Bone marrow (tissue), 2 donors: ENCODE results near the gene SDSL.
A peak's percentile ranks its signal among the peaks of the same experiment; 100 is the strongest.

ENCODE experiments used
- DNase-seq, 2 donors: peaks; one replicate each; lab custom pipeline; 2025; lab: John Stamatoyannopoulos, UW

The SDSL gene

GRCh38 chr12:113422030-113422885, at the start of gene SDSL:
Gene SDSL (plus strand): TSS chr12:113422380. CDS start chr12:113427983, 5,603 bp downstream.
- DNase-seq, result peak; percentile 39 to 94

- no peak for DNase-seq
Observed at GRCh38 chr12:113373440-113373839, 48.7 kb upstream of the SDSL start.

- no peak for DNase-seq
Observed at GRCh38 chr12:113373969-113374368, 48.2 kb upstream of the SDSL start.

GRCh38 chr12:113374823-113375428, 47.3 kb upstream of the SDSL start:
- no peak for DNase-seq

- DNase-seq, result no peak
Observed at GRCh38 chr12:113378291-113378690, 43.9 kb upstream of the SDSL start.

- DNase-seq, result no peak
Observed at GRCh38 chr12:113381220-113381619, 41.0 kb upstream of the SDSL start.

GRCh38 chr12:113382206-113382605, 40.0 kb upstream of the SDSL start:
- DNase-seq, result no peak

- DNase-seq, result no peak
Observed at GRCh38 chr12:113384778-113385177, 37.4 kb upstream of the SDSL start.

- no peak for DNase-seq
Observed at GRCh38 chr12:113385282-113385882, 36.8 kb upstream of the SDSL start.

- DNase-seq, result no peak
Observed at GRCh38 chr12:113386866-113387566, 35.2 kb upstream of the SDSL start.

GRCh38 chr12:113387631-113388030, 34.5 kb upstream of the SDSL start:
- DNase-seq, result no peak

GRCh38 chr12:113388351-113388750, 33.8 kb upstream of the SDSL start:
- no peak for DNase-seq

- no peak for DNase-seq
Observed at GRCh38 chr12:113390064-113391043, 31.8 kb upstream of the SDSL start.

GRCh38 chr12:113391145-113391544, 31.0 kb upstream of the SDSL start:
- no peak for DNase-seq

GRCh38 chr12:113391650-113392337, 30.4 kb upstream of the SDSL start:
- no peak for DNase-seq

GRCh38 chr12:113392520-113392919, 29.7 kb upstream of the SDSL start:
- DNase-seq, result no peak

GRCh38 chr12:113392988-113393579, 29.1 kb upstream of the SDSL start:
- no peak for DNase-seq

GRCh38 chr12:113393749-113394148, 28.4 kb upstream of the SDSL start:
- DNase-seq, result no peak

GRCh38 chr12:113395119-113395518, 27.1 kb upstream of the SDSL start:
- no peak for DNase-seq

GRCh38 chr12:113396200-113396599, 26.0 kb upstream of the SDSL start:
- no peak for DNase-seq
